Ectodermal cell (in vitro differentiated cells): ENCODE measurements around the gene ARPP21.

Experiments used
- H3K27ac ChIP-seq: 2 replicates; pipeline ENCODE4 v1.7.0; 2013; ENCODE audit warnings: mild to moderate bottlenecking, low read depth, low read length; ENCODE audit not compliant: insufficient read depth, poor library complexity, severe bottlenecking
- H3K27me3 ChIP-seq: 2 replicates; pipeline ENCODE4 v1.7.0; 2013; ENCODE audit warnings: mild to moderate bottlenecking, low read length; ENCODE audit not compliant: insufficient read depth, control insufficient read depth, poor library complexity, severe bottlenecking
- H3K36me3 ChIP-seq: one replicate; pipeline ENCODE4 v1.7.0; 2013; ENCODE audit warnings: low read length; ENCODE audit not compliant: control insufficient read depth, insufficient read depth
- H3K4me1 ChIP-seq: one replicate; pipeline ENCODE4 v1.7.0; 2013; ENCODE audit warnings: low read length; ENCODE audit not compliant: control insufficient read depth, insufficient read depth
- H3K4me3 ChIP-seq: 2 replicates; pipeline ENCODE4 v1.7.0; 2013; ENCODE audit warnings: low read depth, low read length, control low read depth; ENCODE audit not compliant: insufficient read depth
- H3K9me3 ChIP-seq: 2 replicates; pipeline ENCODE4 v1.7.0; 2013; ENCODE audit warnings: mild to moderate bottlenecking, low read length, moderate library complexity; ENCODE audit not compliant: control insufficient read depth
- WGBS, 2 experiments: methylation state at CpG; one replicate each; pipeline ENCODE4 v1.1.7; 2013; ENCODE audit warnings: missing lambda C conversion rate in 2 of 2; 5-methylcytosine and 5-hydroxymethylcytosine counted together

The ARPP21 gene

DNA sequence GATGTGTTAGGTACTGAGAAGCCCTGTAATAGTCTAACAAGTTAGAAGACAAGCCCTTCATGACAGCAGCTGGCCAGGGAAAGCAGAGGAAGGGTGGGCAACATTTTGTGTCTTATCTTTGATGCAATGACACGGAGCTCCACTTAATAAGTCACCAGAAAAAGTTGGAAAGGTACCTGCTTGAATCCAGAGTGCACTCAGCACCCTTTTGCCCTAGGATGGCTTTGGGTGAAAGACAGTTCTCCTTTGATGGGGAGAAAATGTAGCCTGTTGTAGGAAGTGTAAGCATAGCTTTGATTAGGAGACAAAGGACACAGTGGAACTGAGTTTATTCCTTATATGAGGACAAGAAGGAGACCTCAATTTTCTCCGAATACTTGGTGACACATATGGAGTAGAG, 137.0 kb downstream of the ARPP21 start:
- no peaks in the 10 kb centered on the region for H3K9me3 ChIP-seq
- no peak overlapping the region for H3K4me3 ChIP-seq
- no peak overlapping the region for H3K27ac ChIP-seq
- H3K27me3 ChIP-seq = no peaks in the 10 kb centered on the region
- H3K4me1 ChIP-seq = no peaks in the 10 kb centered on the region
- 95 to 97% methylated on average over 2 of the region's 2 CpGs for whole genome bisulfite sequencing, 2 experiments
- no peaks in the 10 kb centered on the region for H3K36me3 ChIP-seq

DNA sequence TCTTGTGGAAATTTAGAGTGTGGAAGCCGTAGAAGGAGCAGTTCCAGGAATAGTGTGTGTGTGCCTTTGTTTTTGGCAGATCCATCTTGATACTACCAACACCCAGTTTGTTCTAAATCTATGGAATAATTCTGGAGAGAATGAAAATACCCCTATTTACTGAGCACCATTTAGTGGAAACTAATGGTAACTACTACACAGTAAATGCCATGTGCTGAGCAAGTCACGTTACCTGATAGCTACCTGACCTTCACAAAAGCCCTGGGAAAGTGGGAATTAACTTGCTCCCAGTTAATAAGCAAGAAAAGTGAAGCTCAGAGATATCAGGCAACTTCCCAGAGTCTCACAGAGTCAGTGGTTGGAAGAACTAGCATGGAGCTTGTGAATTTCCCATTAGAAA, 137.7 kb downstream of the ARPP21 start:
- Histone ChIP-seq H3K9me3 (no peaks in the 10 kb centered on the region), H3K36me3 (no peaks in the 10 kb centered on the region), H3K27ac (no peak overlapping the region), H3K4me1 (no peaks in the 10 kb centered on the region), H3K4me3 (no peak overlapping the region), H3K27me3 (no peaks in the 10 kb centered on the region)
- 89 to 96% methylated on average over 2 of the region's 2 CpGs for WGBS, 2 experiments

DNA sequence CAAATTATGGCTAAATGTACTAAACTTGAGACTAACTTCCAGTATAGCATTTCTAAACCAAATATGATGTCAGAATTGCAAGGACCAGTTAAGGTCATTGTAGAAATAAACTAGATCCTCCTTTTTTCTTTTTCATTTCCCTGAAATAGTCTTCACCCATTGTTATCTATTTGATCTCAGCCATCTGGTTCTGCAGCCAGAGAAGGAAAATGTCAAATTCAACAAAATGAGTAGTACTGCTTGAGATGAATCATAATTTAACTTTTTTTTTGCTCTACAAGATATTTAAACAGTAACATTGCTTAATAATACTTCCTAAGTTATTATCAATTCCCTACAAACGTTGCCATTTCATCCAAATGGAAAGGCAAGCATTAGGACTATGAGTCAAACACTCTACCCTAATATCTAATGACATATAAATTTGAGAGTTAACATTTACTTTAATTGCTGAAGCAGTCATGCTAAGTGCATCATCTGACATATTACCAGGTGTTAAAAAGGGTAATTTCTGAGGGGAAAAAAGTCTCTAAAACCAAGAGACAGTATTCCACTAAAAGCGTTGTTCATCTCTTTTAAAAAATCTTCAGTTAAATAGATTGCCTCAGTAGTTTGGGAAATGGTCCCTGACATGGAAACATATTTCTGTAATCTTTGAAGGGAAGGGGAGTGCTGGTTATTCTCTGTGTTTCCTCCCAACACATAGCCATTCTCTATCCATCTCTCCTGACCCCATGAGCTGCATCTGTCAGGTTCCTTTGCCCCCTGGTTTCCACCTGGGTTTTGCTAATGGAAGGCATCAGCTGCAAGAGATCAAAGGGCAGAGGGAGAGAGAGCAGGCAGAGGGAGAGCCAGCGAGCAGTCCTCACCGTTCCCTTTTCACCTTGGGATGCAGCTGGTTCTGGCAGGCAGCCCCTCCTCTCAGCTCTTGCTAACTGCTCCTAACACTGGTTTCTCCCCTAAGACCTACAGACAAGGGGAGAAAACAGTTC, 138.5 kb downstream of the ARPP21 start:
- H3K9me3 ChIP-seq = no peaks in the 10 kb centered on the region
- no peak overlapping the region for H3K27ac ChIP-seq
- H3K36me3 ChIP-seq = no peaks in the 10 kb centered on the region
- H3K4me3 ChIP-seq = no peak overlapping the region
- H3K27me3 ChIP-seq = no peaks in the 10 kb centered on the region
- WGBS, 2 experiments = 48 to 55% methylated on average over 4 of the region's 4 CpGs
- peaks cover 4% of the 10 kb centered on the region for H3K4me1 ChIP-seq

DNA sequence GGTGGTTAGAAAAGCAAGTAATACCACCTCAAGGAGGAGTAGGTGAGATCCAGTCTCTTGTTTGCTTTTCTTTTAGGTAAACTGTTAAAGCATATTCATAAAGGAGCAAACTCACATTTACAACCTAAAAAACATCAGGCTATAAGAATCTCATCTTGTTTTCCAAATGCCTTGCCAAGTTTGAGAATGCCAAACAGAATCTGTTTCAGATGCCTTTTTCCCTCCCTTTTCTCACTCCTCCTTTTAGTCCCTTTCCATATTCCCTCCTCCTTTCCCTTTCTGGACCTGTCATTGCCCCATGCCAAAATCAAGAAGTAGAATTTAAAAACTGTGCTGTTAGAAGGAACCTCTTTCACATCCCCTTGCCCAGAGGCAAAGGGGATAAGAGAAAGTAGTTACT, 140.3 kb downstream of the ARPP21 start:
- Histone ChIP-seq H3K4me3 (no peak overlapping the region), H3K27ac (no peak overlapping the region), H3K9me3 (no peaks in the 10 kb centered on the region), H3K27me3 (no peaks in the 10 kb centered on the region), H3K4me1 (peaks cover 6% of the 10 kb centered on the region), H3K36me3 (no peaks in the 10 kb centered on the region)

DNA sequence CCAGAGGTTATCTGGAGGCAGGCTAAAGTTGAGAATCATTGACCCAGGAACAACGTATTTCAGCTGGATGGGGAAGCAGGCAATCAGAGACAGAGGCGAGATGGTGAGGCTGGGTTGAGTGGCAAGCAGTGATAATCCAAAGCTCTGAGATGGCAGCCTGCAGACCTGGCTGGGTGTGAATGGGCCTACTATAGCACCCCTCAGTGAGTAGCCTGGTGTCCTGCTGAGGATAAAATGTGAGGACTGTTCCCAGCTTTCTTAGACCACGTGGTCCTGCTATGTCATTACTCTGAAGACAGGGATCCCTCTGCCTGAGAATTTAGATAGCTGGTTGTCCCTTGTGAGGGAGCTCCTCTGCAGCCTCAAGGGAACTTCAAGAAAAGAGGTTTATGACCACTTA, 141.5 kb downstream of the ARPP21 start:
- Histone ChIP-seq H3K27me3 (no peaks in the 10 kb centered on the region), H3K4me3 (no peak overlapping the region), H3K27ac (no peak overlapping the region), H3K9me3 (no peaks in the 10 kb centered on the region), H3K36me3 (no peaks in the 10 kb centered on the region), H3K4me1 (peaks cover 6% of the 10 kb centered on the region)
- WGBS, 2 experiments = 53 to 58% methylated on average over 3 of the region's 3 CpGs

DNA sequence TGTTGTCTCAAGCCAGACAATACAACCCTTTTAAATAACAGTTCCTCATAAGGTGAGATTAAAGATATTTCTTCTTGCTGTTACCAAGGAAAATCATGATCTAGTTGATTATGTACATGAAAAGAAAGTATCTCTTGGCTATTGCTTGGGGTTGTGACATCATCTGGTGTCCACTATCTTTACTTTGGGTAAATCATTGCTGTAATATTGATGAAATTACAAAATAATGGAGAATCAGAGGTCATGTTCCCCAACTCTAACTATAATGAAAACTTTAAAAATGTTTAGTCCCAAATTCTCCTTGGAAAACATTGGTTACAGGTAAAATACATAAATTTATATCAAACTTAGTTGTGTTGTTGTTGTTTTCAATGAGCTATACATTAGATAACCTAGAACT, 142.2 kb downstream of the ARPP21 start:
- Histone ChIP-seq H3K27ac (no peak overlapping the region), H3K27me3 (no peaks in the 10 kb centered on the region), H3K4me3 (no peak overlapping the region), H3K36me3 (no peaks in the 10 kb centered on the region), H3K4me1 (peaks cover 6% of the 10 kb centered on the region), H3K9me3 (no peaks in the 10 kb centered on the region)

GRCh38 chr3:35782355-35782754, 143.0 kb downstream of the ARPP21 start:
- Histone ChIP-seq H3K4me1 (peaks cover 6% of the 10 kb centered on the region), H3K27me3 (no peaks in the 10 kb centered on the region), H3K9me3 (no peaks in the 10 kb centered on the region), H3K4me3 (no peak overlapping the region), H3K27ac (no peak overlapping the region), H3K36me3 (no peaks in the 10 kb centered on the region)
- WGBS, 2 experiments = no CpG with 5 or more reads among the region's 1 CpG

GRCh38 chr3:35784169-35784568, 144.8 kb downstream of the ARPP21 start:
- 83 to 88% methylated on average over 1 of the region's 1 CpG for WGBS, 2 experiments
- no peak overlapping the region for H3K27ac ChIP-seq
- H3K4me1 ChIP-seq = peaks cover 6% of the 10 kb centered on the region

GRCh38 chr3:35785234-35785888, 146.0 kb downstream of the ARPP21 start:
- no peaks in the 10 kb centered on the region for H3K27me3 ChIP-seq
- no peak overlapping the region for H3K27ac ChIP-seq
- WGBS, 2 experiments = 83 to 92% methylated on average over 4 of the region's 4 CpGs
- peaks cover 6% of the 10 kb centered on the region for H3K4me1 ChIP-seq
- H3K9me3 ChIP-seq = no peaks in the 10 kb centered on the region
- H3K4me3 ChIP-seq = no peak overlapping the region
- no peaks in the 10 kb centered on the region for H3K36me3 ChIP-seq

More at GRCh38 chr3:35784169-35784568, 144.8 kb downstream of the ARPP21 start:
- no peaks in the 10 kb centered on the region for H3K36me3 ChIP-seq
- H3K9me3 ChIP-seq = no peaks in the 10 kb centered on the region
- no peak overlapping the region for H3K4me3 ChIP-seq
- H3K27me3 ChIP-seq = no peaks in the 10 kb centered on the region

DNA sequence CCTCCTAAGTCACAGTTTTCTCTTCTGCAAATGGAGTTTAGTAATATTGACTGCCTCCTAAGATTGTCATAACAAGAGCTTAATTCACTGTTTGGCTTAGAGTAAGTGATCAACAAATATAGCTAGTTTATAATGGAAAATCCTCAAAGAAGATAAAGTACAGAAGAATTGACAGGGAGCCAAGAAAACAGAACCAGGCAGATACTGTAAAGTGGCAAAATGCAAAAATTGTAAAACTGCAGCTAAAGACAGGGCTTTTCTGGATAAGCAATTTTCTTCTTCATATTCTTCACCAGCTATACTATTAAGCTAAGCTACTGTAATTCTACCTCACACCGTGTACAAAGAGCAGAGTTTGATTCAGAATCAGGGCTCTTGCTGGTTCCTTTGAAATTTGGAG, 148.6 kb downstream of the ARPP21 start:
- H3K9me3 ChIP-seq = no peaks in the 10 kb centered on the region
- peaks cover 2% of the 10 kb centered on the region for H3K4me1 ChIP-seq
- H3K4me3 ChIP-seq = no peak overlapping the region
- no peak overlapping the region for H3K27ac ChIP-seq
- WGBS, 2 experiments = 86 to 100% methylated on average over 1 of the region's 1 CpG
- H3K36me3 ChIP-seq = no peaks in the 10 kb centered on the region
- H3K27me3 ChIP-seq = no peaks in the 10 kb centered on the region
